ENCODE measurements around the gene PHF1.
A peak's percentile ranks its signal among the peaks of the same experiment; 100 is the strongest.

DNA sequence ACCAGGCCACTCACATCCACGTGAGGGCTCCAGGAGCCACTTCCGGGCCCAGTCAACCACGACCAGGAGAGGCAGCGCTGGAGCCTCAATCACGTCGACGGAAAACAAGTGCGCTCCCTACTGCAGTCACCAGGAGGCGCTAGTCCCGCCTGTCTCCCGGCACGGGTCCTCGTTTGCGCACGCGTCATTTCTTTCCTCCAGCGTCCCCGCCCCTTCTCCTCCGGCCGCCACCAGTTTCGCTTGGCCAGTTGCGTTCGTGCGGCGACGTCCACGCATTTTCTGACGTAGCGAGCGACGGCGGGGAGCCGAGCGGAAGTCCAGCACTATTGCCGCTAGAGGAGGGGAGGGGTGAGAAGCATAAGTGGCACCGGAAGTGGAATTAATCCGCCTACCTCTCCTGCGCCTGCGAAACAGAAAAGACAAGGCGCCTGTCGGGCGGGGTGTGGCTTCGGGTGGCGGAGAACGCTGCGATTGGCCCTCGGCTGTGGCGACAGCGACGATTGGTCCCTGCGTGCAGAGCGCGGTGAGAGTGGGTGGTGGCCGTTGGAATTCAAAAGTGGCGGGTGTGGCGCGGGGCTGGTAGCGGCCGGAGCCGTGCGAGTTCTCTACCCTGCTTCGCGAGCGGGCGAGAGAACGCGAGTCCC lies 19.4 kb upstream of the PHF1 start, which contains the start of gene KIFC1:
- TF ChIP-seq GLIS2 (tag by site-specific recombination; IDR thresholded peaks at IDR 0.05) (no peak), BCL11A (tag by site-specific recombination; IDR thresholded peaks at IDR 0.05; ENCODE audit: low read depth) (peak; percentile 9; the same call in 1 of the 2 replicates), ZNF10 (tag by site-specific recombination; IDR thresholded peaks at IDR 0.05) (no peak; the same call in 1 of the 2 replicates)
- TF ChIP-seq, protein P1, sequence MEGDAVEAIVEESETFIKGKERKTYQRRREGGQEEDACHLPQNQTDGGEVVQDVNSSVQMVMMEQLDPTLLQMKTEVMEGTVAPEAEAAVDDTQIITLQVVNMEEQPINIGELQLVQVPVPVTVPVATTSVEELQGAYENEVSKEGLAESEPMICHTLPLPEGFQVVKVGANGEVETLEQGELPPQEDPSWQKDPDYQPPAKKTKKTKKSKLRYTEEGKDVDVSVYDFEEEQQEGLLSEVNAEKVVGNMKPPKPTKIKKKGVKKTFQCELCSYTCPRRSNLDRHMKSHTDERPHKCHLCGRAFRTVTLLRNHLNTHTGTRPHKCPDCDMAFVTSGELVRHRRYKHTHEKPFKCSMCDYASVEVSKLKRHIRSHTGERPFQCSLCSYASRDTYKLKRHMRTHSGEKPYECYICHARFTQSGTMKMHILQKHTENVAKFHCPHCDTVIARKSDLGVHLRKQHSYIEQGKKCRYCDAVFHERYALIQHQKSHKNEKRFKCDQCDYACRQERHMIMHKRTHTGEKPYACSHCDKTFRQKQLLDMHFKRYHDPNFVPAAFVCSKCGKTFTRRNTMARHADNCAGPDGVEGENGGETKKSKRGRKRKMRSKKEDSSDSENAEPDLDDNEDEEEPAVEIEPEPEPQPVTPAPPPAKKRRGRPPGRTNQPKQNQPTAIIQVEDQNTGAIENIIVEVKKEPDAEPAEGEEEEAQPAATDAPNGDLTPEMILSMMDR (tag by site-specific recombination; IDR thresholded peaks at IDR 0.05): peak; percentile 100
